Measurements from ENCODE around the gene LIPT2. TPM values are rescaled to one million over a fixed set of nuclear protein-coding genes. Genes with fewer than 3 reads are reported as not detected.

LIPT2 gene
- total and polyA plus RNA-seq, 4 donors: 2.3 to 7.9 (median 5.9) TPM

DNA sequence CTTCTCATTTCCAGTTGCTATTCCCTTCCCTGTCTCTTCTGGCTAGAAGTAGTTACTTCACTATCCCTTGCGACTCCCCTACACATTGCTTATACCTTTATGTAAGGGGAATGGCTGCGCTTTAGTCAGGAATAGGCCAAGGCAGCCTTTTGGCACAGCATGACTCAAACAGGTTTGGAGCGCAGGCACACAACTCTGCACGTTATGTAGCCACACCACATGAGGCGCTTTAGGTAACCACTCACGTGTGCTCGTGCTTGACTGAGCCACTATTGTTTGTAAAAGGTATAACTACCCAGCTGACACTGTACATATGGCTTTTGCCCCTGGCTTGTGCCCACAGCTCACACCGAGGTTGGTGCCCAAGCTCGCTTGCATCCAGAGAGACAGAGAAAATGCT lies 46.7 kb upstream of the LIPT2 start:
- DNase-seq (ENCODE audit: low spot score): no peak
- H3K27ac ChIP-seq (ENCODE audit: low read depth in 1 of 2, low read length in 2 of 2): no peak overlapping the region
- peaks cover 0 to 3% (median 0%) of the 10 kb centered on the region in 4 donors for H3K9me3 ChIP-seq (ENCODE audit: control insufficient read depth in 4 of 4, low read length in 3 of 4)
- H3K4me3 ChIP-seq (ENCODE audit: low read depth in 1 of 3, low read length in 3 of 3): no peak overlapping the region
- H3K4me1 ChIP-seq (ENCODE audit: control insufficient read depth in 4 of 4, insufficient read depth in 4 of 4, low read length in 3 of 4): no peaks in the 10 kb centered on the region
- H3K9ac ChIP-seq (ENCODE audit: low read depth in 1 of 2, low read length in 2 of 2): no peak overlapping the region
- TF ChIP-seq TAF1 (conservative IDR thresholded peaks at IDR 0.05) (no peak), RAD21 (IDR thresholded peaks at IDR 0.05) (no peak), FOXA1 (IDR thresholded peaks at IDR 0.05) (no peak), YY1 (IDR thresholded peaks at IDR 0.05) (no peak), EGR1 (IDR thresholded peaks at IDR 0.05; ENCODE audit: low read depth in 2 of 2) (no peak), SP1 (IDR thresholded peaks at IDR 0.05) (no peak), RXRA (IDR thresholded peaks at IDR 0.05) (no peak), NR2F2 (IDR thresholded peaks at IDR 0.05) (no peak), JUND (IDR thresholded peaks at IDR 0.05) (no peak), GABPA (IDR thresholded peaks at IDR 0.05 in 1 of 2, conservative IDR thresholded peaks at IDR 0.05 in 1 of 2) (no peak), HNF4G (IDR thresholded peaks at IDR 0.05) (no peak)
- TF ChIP-seq, protein P1, sequence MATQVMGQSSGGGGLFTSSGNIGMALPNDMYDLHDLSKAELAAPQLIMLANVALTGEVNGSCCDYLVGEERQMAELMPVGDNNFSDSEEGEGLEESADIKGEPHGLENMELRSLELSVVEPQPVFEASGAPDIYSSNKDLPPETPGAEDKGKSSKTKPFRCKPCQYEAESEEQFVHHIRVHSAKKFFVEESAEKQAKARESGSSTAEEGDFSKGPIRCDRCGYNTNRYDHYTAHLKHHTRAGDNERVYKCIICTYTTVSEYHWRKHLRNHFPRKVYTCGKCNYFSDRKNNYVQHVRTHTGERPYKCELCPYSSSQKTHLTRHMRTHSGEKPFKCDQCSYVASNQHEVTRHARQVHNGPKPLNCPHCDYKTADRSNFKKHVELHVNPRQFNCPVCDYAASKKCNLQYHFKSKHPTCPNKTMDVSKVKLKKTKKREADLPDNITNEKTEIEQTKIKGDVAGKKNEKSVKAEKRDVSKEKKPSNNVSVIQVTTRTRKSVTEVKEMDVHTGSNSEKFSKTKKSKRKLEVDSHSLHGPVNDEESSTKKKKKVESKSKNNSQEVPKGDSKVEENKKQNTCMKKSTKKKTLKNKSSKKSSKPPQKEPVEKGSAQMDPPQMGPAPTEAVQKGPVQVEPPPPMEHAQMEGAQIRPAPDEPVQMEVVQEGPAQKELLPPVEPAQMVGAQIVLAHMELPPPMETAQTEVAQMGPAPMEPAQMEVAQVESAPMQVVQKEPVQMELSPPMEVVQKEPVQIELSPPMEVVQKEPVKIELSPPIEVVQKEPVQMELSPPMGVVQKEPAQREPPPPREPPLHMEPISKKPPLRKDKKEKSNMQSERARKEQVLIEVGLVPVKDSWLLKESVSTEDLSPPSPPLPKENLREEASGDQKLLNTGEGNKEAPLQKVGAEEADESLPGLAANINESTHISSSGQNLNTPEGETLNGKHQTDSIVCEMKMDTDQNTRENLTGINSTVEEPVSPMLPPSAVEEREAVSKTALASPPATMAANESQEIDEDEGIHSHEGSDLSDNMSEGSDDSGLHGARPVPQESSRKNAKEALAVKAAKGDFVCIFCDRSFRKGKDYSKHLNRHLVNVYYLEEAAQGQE (IDR thresholded peaks at IDR 0.05): no peak
- TF ChIP-seq, protein P2, sequence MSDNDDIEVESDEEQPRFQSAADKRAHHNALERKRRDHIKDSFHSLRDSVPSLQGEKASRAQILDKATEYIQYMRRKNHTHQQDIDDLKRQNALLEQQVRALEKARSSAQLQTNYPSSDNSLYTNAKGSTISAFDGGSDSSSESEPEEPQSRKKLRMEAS (IDR thresholded peaks at IDR 0.05): no peak
- TF ChIP-seq, protein P3, sequence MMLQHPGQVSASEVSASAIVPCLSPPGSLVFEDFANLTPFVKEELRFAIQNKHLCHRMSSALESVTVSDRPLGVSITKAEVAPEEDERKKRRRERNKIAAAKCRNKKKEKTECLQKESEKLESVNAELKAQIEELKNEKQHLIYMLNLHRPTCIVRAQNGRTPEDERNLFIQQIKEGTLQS (IDR thresholded peaks at IDR 0.05): no peak
- TF ChIP-seq, protein P4, sequence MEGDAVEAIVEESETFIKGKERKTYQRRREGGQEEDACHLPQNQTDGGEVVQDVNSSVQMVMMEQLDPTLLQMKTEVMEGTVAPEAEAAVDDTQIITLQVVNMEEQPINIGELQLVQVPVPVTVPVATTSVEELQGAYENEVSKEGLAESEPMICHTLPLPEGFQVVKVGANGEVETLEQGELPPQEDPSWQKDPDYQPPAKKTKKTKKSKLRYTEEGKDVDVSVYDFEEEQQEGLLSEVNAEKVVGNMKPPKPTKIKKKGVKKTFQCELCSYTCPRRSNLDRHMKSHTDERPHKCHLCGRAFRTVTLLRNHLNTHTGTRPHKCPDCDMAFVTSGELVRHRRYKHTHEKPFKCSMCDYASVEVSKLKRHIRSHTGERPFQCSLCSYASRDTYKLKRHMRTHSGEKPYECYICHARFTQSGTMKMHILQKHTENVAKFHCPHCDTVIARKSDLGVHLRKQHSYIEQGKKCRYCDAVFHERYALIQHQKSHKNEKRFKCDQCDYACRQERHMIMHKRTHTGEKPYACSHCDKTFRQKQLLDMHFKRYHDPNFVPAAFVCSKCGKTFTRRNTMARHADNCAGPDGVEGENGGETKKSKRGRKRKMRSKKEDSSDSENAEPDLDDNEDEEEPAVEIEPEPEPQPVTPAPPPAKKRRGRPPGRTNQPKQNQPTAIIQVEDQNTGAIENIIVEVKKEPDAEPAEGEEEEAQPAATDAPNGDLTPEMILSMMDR (IDR thresholded peaks at IDR 0.05; ENCODE audit: low read depth, low read length, missing input control): no peak
- TF ChIP-seq, protein P5, sequence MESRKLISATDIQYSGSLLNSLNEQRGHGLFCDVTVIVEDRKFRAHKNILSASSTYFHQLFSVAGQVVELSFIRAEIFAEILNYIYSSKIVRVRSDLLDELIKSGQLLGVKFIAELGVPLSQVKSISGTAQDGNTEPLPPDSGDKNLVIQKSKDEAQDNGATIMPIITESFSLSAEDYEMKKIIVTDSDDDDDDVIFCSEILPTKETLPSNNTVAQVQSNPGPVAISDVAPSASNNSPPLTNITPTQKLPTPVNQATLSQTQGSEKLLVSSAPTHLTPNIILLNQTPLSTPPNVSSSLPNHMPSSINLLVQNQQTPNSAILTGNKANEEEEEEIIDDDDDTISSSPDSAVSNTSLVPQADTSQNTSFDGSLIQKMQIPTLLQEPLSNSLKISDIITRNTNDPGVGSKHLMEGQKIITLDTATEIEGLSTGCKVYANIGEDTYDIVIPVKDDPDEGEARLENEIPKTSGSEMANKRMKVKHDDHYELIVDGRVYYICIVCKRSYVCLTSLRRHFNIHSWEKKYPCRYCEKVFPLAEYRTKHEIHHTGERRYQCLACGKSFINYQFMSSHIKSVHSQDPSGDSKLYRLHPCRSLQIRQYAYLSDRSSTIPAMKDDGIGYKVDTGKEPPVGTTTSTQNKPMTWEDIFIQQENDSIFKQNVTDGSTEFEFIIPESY (IDR thresholded peaks at IDR 0.05): no peak
- H3K36me3 ChIP-seq (ENCODE audit: control insufficient read depth in 4 of 4, insufficient read depth in 3 of 4, low read depth in 1 of 4, low read length in 3 of 4): no peaks in the 10 kb centered on the region
- H3K27me3 ChIP-seq (ENCODE audit: control insufficient read depth in 4 of 4, insufficient read depth in 4 of 4, low read length in 3 of 4): no peaks in the 10 kb centered on the region
- 96% methylated on average over 9 of the region's 9 CpGs for WGBS

DNA sequence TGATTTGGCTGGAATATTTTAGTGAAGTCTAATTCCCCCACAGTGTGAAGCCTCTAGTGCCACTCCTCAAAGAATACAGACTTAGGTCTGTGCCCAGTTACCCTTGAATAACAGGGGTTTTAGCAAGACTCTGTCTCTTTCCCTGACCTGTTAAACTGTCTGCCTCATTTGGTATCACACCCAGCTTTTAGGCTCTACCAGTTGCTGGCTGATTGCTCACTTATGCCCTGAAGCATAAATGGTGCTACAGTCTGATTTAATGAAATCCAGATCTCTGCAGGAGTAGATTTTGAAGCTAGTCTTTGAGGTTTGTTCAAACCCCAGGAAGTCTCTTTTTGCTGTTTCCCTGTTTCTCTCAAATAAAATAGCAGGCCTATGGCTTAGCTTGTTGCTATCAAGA lies 45.2 kb upstream of the LIPT2 start:
- Histone ChIP-seq H3K27me3 (ENCODE audit: control insufficient read depth in 4 of 4, insufficient read depth in 4 of 4, low read length in 3 of 4) (no peaks in the 10 kb centered on the region), H3K27ac (ENCODE audit: low read depth in 1 of 2, low read length in 2 of 2) (no peak overlapping the region), H3K9ac (ENCODE audit: low read depth in 1 of 2, low read length in 2 of 2) (no peak overlapping the region), H3K9me3 (ENCODE audit: control insufficient read depth in 4 of 4, low read length in 3 of 4) (no peaks in the 10 kb centered on the region), H3K4me1 (ENCODE audit: control insufficient read depth in 4 of 4, insufficient read depth in 4 of 4, low read length in 3 of 4) (no peaks in the 10 kb centered on the region), H3K36me3 (ENCODE audit: control insufficient read depth in 4 of 4, insufficient read depth in 3 of 4, low read depth in 1 of 4, low read length in 3 of 4) (no peaks in the 10 kb centered on the region), H3K4me3 (ENCODE audit: low read depth in 1 of 3, low read length in 3 of 3) (no peak overlapping the region)
- TF ChIP-seq JUND (IDR thresholded peaks at IDR 0.05) (no peak), FOXA2 (IDR thresholded peaks at IDR 0.05) (no peak), HNF4A (conservative IDR thresholded peaks at IDR 0.05) (no peak), EGR1 (IDR thresholded peaks at IDR 0.05; ENCODE audit: low read depth in 2 of 2) (no peak), GABPA (IDR thresholded peaks at IDR 0.05 in 1 of 2, conservative IDR thresholded peaks at IDR 0.05 in 1 of 2) (no peak)
- TF ChIP-seq, protein P2 (IDR thresholded peaks at IDR 0.05): no peak
- no peak for DNase-seq (ENCODE audit: low spot score)
